ENCODE results near the gene FGF10.

DNA sequence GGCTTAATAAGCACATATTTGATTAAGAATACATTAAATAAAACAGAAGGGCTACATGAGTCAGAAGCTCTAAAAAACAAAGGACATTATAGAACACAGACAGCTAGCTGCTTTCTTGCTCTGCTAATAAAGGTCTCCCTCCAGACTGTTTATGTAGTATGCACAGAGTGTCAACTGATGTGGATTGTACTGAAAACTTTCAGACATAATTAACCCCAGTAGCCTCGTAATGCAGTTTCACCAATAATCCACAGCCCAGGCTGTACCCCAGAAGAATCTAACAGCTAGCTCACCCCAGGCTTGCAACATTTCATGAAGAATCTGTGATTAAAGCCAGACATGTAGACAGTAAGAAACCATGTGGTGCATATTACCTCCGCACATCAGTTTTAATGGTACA, 30.8 kb downstream of the FGF10 start:
- TF ChIP-seq, protein P1, sequence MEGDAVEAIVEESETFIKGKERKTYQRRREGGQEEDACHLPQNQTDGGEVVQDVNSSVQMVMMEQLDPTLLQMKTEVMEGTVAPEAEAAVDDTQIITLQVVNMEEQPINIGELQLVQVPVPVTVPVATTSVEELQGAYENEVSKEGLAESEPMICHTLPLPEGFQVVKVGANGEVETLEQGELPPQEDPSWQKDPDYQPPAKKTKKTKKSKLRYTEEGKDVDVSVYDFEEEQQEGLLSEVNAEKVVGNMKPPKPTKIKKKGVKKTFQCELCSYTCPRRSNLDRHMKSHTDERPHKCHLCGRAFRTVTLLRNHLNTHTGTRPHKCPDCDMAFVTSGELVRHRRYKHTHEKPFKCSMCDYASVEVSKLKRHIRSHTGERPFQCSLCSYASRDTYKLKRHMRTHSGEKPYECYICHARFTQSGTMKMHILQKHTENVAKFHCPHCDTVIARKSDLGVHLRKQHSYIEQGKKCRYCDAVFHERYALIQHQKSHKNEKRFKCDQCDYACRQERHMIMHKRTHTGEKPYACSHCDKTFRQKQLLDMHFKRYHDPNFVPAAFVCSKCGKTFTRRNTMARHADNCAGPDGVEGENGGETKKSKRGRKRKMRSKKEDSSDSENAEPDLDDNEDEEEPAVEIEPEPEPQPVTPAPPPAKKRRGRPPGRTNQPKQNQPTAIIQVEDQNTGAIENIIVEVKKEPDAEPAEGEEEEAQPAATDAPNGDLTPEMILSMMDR (IDR thresholded peaks at IDR 0.05) = no peak
- TF ChIP-seq, protein P2, sequence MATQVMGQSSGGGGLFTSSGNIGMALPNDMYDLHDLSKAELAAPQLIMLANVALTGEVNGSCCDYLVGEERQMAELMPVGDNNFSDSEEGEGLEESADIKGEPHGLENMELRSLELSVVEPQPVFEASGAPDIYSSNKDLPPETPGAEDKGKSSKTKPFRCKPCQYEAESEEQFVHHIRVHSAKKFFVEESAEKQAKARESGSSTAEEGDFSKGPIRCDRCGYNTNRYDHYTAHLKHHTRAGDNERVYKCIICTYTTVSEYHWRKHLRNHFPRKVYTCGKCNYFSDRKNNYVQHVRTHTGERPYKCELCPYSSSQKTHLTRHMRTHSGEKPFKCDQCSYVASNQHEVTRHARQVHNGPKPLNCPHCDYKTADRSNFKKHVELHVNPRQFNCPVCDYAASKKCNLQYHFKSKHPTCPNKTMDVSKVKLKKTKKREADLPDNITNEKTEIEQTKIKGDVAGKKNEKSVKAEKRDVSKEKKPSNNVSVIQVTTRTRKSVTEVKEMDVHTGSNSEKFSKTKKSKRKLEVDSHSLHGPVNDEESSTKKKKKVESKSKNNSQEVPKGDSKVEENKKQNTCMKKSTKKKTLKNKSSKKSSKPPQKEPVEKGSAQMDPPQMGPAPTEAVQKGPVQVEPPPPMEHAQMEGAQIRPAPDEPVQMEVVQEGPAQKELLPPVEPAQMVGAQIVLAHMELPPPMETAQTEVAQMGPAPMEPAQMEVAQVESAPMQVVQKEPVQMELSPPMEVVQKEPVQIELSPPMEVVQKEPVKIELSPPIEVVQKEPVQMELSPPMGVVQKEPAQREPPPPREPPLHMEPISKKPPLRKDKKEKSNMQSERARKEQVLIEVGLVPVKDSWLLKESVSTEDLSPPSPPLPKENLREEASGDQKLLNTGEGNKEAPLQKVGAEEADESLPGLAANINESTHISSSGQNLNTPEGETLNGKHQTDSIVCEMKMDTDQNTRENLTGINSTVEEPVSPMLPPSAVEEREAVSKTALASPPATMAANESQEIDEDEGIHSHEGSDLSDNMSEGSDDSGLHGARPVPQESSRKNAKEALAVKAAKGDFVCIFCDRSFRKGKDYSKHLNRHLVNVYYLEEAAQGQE (IDR thresholded peaks at IDR 0.05; ENCODE audit: insufficient read depth in 1 of 2, low read depth in 2 of 2, low read length in 1 of 2) = no peak
- TF ChIP-seq POLR2AphosphoS5 (IDR thresholded peaks at IDR 0.05; ENCODE audit: low read depth, low read length) (no peak), SIN3A (IDR thresholded peaks at IDR 0.05; ENCODE audit: borderline replicate concordance, insufficient read depth, low read depth, low read length) (no peak)

Measured in Panc1 (cell line).